Measurements from ENCODE around the gene PANK4.
"Not testable (repeated sequence)": the region's sequence is repeated elsewhere in the genome, so short reads cannot be mapped to it uniquely, and the experiment has no call there.

The PANK4 gene

DNA sequence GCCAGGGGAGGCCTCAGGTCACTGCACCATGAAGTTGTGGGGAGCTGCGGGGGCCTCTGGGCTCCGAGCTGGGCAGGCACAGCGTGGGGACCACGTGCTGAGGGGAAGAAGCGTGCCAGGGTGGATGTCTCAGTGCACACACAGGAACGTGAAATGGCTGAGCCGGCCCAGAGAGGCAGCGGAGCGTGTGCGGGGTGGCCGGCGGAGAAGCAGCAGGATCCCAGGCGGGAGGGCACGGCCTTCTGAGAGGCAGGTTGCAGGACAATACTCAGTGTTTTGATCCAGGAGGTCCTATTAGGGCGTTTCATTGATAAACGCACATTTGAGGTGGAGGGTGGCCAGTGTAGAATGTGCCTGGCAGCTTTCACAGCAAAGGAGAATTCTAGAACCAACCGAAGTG is 42.7 kb upstream of the PANK4 start:
- no peak for DNase-seq
- Mint-ChIP-seq H3K27ac (no peak overlapping the region), H3K9me3 (peaks cover 17% of the 10 kb centered on the region), H3K36me3 (ENCODE audit: low read depth) (no peaks in the 10 kb centered on the region), H3K4me3 (peak overlapping the region; percentile 40), H3K4me1 (peaks cover 40% of the 10 kb centered on the region), H3K27me3 (ENCODE audit: low read depth, poor library complexity) (peaks cover 11% of the 10 kb centered on the region)
- TF ChIP-seq, protein P1, sequence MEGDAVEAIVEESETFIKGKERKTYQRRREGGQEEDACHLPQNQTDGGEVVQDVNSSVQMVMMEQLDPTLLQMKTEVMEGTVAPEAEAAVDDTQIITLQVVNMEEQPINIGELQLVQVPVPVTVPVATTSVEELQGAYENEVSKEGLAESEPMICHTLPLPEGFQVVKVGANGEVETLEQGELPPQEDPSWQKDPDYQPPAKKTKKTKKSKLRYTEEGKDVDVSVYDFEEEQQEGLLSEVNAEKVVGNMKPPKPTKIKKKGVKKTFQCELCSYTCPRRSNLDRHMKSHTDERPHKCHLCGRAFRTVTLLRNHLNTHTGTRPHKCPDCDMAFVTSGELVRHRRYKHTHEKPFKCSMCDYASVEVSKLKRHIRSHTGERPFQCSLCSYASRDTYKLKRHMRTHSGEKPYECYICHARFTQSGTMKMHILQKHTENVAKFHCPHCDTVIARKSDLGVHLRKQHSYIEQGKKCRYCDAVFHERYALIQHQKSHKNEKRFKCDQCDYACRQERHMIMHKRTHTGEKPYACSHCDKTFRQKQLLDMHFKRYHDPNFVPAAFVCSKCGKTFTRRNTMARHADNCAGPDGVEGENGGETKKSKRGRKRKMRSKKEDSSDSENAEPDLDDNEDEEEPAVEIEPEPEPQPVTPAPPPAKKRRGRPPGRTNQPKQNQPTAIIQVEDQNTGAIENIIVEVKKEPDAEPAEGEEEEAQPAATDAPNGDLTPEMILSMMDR (IDR thresholded peaks at IDR 0.05): no peak

DNA sequence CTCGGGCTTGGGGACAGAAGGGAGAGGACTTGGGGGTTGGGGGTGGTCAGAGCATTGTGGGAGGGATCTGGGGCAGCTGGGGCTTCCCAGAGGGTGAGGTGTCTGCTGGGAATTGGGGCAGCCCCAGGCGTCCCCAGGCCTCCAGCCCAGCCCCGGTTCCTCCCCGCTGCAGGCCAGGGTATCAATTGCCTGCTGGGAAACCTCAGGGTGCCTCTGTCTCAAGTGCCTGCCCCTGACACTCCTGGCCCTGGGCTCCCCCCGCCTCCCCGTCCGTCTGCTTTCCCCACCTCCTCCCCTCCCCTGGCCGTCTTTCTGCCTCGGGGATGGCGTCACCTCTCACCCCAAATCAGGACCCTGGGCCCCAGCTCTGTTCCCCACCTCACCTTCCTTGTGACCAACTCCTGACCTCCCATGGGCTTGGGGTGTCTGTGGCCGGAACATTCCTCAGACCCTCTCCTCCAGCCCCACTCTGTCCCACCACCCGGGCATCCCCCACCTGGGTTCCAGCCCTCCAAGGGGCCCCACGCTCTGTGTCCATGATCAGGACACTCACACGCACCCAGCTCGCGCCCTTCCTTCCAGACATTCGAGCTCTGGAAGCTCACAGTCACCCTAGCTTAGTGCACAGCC is 41.9 kb upstream of the PANK4 start:
- DNase-seq; H3K4me3 Mint-ChIP-seq; H3K27me3 Mint-ChIP-seq (ENCODE audit: low read depth, poor library complexity); H3K27ac Mint-ChIP-seq; H3K9me3 Mint-ChIP-seq; H3K36me3 Mint-ChIP-seq (ENCODE audit: low read depth): not testable (repeated sequence)
- peaks cover 47% of the 10 kb centered on the region for H3K4me1 Mint-ChIP-seq

DNA sequence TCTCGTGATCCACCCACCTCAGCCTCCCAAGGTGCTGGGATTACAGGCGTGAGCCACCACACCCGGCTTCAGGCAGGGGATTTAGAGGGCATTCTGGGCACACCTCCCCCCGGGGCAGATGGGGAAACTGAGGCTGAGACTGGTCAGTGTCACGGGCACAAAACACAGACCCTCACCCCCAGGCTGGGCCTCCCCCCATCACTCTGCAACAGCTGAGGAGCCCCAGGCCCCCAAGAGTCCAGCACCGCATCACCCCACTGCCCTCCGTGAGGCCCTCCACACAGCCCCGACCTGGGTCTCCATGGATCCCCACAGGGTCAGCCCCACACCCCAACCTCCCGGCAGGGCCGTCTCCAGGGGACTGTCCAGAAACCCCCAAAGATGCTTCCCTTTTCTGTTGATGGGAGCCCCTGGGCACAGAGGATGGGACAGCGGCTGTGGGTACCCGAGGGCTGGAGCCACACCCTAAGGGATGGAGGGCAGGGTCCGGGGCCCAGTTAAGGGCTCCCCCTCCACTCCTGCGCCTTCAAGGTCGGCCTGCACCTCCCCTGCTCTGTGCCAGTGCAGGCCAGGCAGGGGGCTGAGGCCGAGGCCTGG is 40.8 kb upstream of the PANK4 start:
- Mint-ChIP-seq H3K9me3 (no peaks in the 10 kb centered on the region), H3K27ac (no peak overlapping the region), H3K27me3 (ENCODE audit: low read depth, poor library complexity) (peaks cover 3% of the 10 kb centered on the region), H3K4me1 (peaks cover 52% of the 10 kb centered on the region), H3K36me3 (ENCODE audit: low read depth) (no peaks in the 10 kb centered on the region), H3K4me3 (no peak overlapping the region)
- no peak for DNase-seq
- TF ChIP-seq, protein P1 (IDR thresholded peaks at IDR 0.05): no peak

GRCh38 chr1:2566101-2567045 is 40.0 kb upstream of the PANK4 start:
- DNase-seq: no peak
- TF ChIP-seq, protein P1 (IDR thresholded peaks at IDR 0.05): no peak
- no peak overlapping the region for H3K4me3 Mint-ChIP-seq
- H3K9me3 Mint-ChIP-seq: no peaks in the 10 kb centered on the region
- no peak overlapping the region for H3K27ac Mint-ChIP-seq
- peaks cover 52% of the 10 kb centered on the region for H3K4me1 Mint-ChIP-seq
- H3K36me3 Mint-ChIP-seq (ENCODE audit: low read depth): no peaks in the 10 kb centered on the region
- peaks cover 6% of the 10 kb centered on the region for H3K27me3 Mint-ChIP-seq (ENCODE audit: low read depth, poor library complexity)

DNA sequence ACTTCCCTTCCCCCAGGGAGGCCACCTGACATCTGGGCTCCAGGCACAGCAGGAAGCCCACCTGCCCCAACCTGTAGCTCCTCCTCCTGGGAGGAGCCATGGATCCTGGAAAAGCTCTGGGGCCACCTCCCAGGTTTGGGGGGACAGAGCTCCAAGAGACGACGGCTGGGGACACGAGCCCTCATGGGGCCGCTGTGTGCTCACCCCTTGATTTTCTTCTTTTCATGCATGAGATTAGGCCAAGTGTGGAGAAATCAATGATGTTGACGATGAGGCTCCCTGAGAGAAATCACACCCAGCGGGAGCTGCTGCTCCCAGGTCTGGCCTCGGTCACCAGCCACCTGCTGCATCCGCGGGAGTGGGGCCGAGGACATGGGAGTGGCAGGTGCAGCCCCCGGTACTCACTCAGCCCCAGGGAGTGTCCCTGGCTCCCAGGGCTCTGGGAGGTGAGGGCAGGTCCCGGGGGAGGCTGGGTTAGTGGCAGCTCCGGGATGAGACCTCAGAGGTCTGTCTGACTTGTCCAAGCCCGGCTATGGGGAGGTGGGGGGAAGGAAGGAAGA is 38.5 kb upstream of the PANK4 start:
- H3K36me3 Mint-ChIP-seq (ENCODE audit: low read depth): no peaks in the 10 kb centered on the region

More for the DNA sequence above, 38.5 kb upstream of the PANK4 start:
- DNase-seq: no peak
- Mint-ChIP-seq H3K4me1 (peaks cover 40% of the 10 kb centered on the region), H3K27ac (no peak overlapping the region), H3K27me3 (ENCODE audit: low read depth, poor library complexity) (peaks cover 7% of the 10 kb centered on the region), H3K9me3 (no peaks in the 10 kb centered on the region), H3K4me3 (peak overlapping the region; percentile 30)
- TF ChIP-seq, protein P1 (IDR thresholded peaks at IDR 0.05): no peak
